Liver (tissue), 9 donors: ENCODE results near the gene JMJD4. TPM values are rescaled to one million over a fixed set of nuclear protein-coding genes. Genes with fewer than 3 reads are reported as not detected.

ENCODE experiments used
- DNase-seq: peaks from one replicate; pipeline ENCODE4 v3.0.0-alpha.2; 2017; ENCODE audit warnings: low spot score
- H3K27ac ChIP-seq, 2 donors: one replicate each; pipeline ENCODE4 v1.7.0; 2013; ENCODE audit warnings: inconsistent platforms in 2 of 2, low read length in 2 of 2, control low read depth in 1 of 2, low read depth in 1 of 2, mild to moderate bottlenecking in 1 of 2
- H3K27me3 ChIP-seq, 4 donors: one replicate each; pipeline versions ENCODE4 v1.6.1 to v1.7.0; 2013; ENCODE audit warnings: low read length in 3 of 4, inconsistent platforms in 1 of 4, mild to moderate bottlenecking in 1 of 4, moderate library complexity in 1 of 4; ENCODE audit not compliant: control insufficient read depth in 4 of 4, insufficient read depth in 4 of 4
- H3K36me3 ChIP-seq, 4 donors: one replicate each; pipeline versions ENCODE4 v1.6.1 to v1.7.0; 2013; ENCODE audit warnings: low read length in 3 of 4, mild to moderate bottlenecking in 3 of 4, low read depth in 1 of 4, moderate library complexity in 1 of 4; ENCODE audit not compliant: control insufficient read depth in 4 of 4, insufficient read depth in 3 of 4
- H3K4me1 ChIP-seq, 4 donors: one replicate each; pipeline versions ENCODE4 v1.6.1 to v1.7.0; 2013; ENCODE audit warnings: low read length in 3 of 4, mild to moderate bottlenecking in 3 of 4, moderate library complexity in 1 of 4; ENCODE audit not compliant: control insufficient read depth in 4 of 4, insufficient read depth in 4 of 4
- H3K4me3 ChIP-seq, 3 donors: one replicate each; pipeline versions ENCODE4 v1.6.1 to v1.7.0; 2013; ENCODE audit warnings: low read length in 3 of 3, control low read depth in 1 of 3, low read depth in 1 of 3, mild to moderate bottlenecking in 1 of 3
- H3K9ac ChIP-seq, 2 donors: one replicate each; pipeline ENCODE4 v1.7.0; 2013; ENCODE audit warnings: low read length in 2 of 2, mild to moderate bottlenecking in 2 of 2, moderate library complexity in 2 of 2, control low read depth in 1 of 2, low read depth in 1 of 2
- H3K9me3 ChIP-seq, 4 donors: one replicate each; pipeline versions ENCODE4 v1.6.1 to v1.7.0; 2013; ENCODE audit warnings: low read length in 3 of 4; ENCODE audit not compliant: control insufficient read depth in 4 of 4
- CTCF ChIP-seq: fragments of 150-350 bp; IDR thresholded peaks from 2 replicates; pipeline ENCODE4 v1.5.1; 2017; ENCODE audit warnings: improper control_type of control experiment, low read depth, low read length; ENCODE audit not compliant: missing input control
- EGR1 ChIP-seq, 2 donors: IDR thresholded peaks; 2 replicates each; pipeline ENCODE4 v1.6.1; 2016 to 2018; ENCODE audit warnings: antibody characterized with exemption in 2 of 2, low read depth in 2 of 2
- FOXA1 ChIP-seq: IDR thresholded peaks from 2 replicates; pipeline ENCODE4 v1.6.1; 2016; ENCODE audit warnings: antibody characterized with exemption
- FOXA2 ChIP-seq: IDR thresholded peaks from 2 replicates; pipeline ENCODE4 v1.6.1; 2016; ENCODE audit warnings: antibody characterized with exemption
- GABPA ChIP-seq, 2 donors: IDR thresholded peaks in 1 of 2; conservative IDR thresholded peaks in 1 of 2; 2 replicates each; pipeline ENCODE4 v1.6.1; 2016; ENCODE audit warnings: antibody characterized with exemption in 2 of 2, mild to moderate bottlenecking in 1 of 2, moderate library complexity in 1 of 2
- HNF4A ChIP-seq, 2 donors: conservative IDR thresholded peaks; 2 replicates each; pipeline ENCODE4 v1.6.1; 2016; ENCODE audit warnings: antibody characterized with exemption in 2 of 2, mild to moderate bottlenecking in 2 of 2
- JUND ChIP-seq, 2 donors: IDR thresholded peaks; 2 replicates each; pipeline ENCODE4 v1.6.1; 2016; ENCODE audit warnings: antibody characterized with exemption in 2 of 2
- NR2F2 ChIP-seq: IDR thresholded peaks from 2 replicates; pipeline ENCODE4 v1.6.1; 2016; ENCODE audit warnings: antibody characterized with exemption
- RAD21 ChIP-seq, 2 donors: IDR thresholded peaks; 2 replicates each; pipeline ENCODE4 v1.6.1; 2016; ENCODE audit warnings: antibody characterized with exemption in 2 of 2, mild to moderate bottlenecking in 2 of 2
- REST ChIP-seq: IDR thresholded peaks from 2 replicates; pipeline ENCODE4 v1.6.1; 2016; ENCODE audit warnings: antibody characterized with exemption, mild to moderate bottlenecking
- RXRA ChIP-seq, 2 donors: IDR thresholded peaks; 2 replicates each; pipeline ENCODE4 v1.6.1; 2017 to 2018; ENCODE audit warnings: antibody characterized with exemption in 2 of 2, mild to moderate bottlenecking in 1 of 2
- SP1 ChIP-seq: IDR thresholded peaks from 2 replicates; pipeline ENCODE4 v1.6.1; 2018; ENCODE audit warnings: antibody characterized with exemption, mild to moderate bottlenecking
- TAF1 ChIP-seq: conservative IDR thresholded peaks from 2 replicates; pipeline ENCODE4 v1.6.1; 2016; ENCODE audit warnings: antibody characterized with exemption, mild to moderate bottlenecking
- YY1 ChIP-seq: IDR thresholded peaks from 2 replicates; pipeline ENCODE4 v1.6.1; 2016; ENCODE audit warnings: antibody characterized with exemption, mild to moderate bottlenecking
- WGBS: extraction: QIAGEN DNeasy Blood & Tissue Kit; methylation state at CpG from one replicate; pipeline ENCODE4 v1.1.7; 2013; 5-methylcytosine and 5-hydroxymethylcytosine counted together
- polyA plus RNA-seq, 2 donors: library from polyadenylated mRNA; stranded (reverse) in 1 of 2; unstranded in 1 of 2; fragments of 200-250 nt in 1 of 2; fragments of >200 nt in 1 of 2; fragmentation: Nextera tagmentation in 1 of 2; extraction: Ambion mirVana in 1 of 2; gene quantifications; one replicate each; pipeline versions ENCODE4 v1.2.1 to v1.2.3, GENCODE V29; 2013 to 2015
- total RNA-seq, 2 donors: library from RNA; depleted of rRNA; stranded (reverse); fragments of >200 nt; gene quantifications; one replicate each; pipeline ENCODE4 v1.2.3, GENCODE V29; 2014
- TF ChIP-seq, protein P1 (sequence below): IDR thresholded peaks from 2 replicates; pipeline ENCODE4 v1.6.1; 2016; ENCODE audit warnings: antibody characterized with exemption
- TF ChIP-seq, protein P2 (sequence below): IDR thresholded peaks from 2 replicates; pipeline ENCODE4 v1.6.1; 2016; ENCODE audit warnings: antibody characterized with exemption
- TF ChIP-seq, protein P3 (sequence below): IDR thresholded peaks from 2 replicates; pipeline ENCODE4 v1.6.1; 2016; ENCODE audit warnings: antibody characterized with exemption
- donor health status: healthy.
- donor health status: healthy.
- donor health status: healthy.
- donor health status: healthy.
- donor health status: healthy.

JMJD4 gene
- total and polyA plus RNA-seq, 4 donors: 12.4 to 22.1 (median 14.1) TPM

DNA sequence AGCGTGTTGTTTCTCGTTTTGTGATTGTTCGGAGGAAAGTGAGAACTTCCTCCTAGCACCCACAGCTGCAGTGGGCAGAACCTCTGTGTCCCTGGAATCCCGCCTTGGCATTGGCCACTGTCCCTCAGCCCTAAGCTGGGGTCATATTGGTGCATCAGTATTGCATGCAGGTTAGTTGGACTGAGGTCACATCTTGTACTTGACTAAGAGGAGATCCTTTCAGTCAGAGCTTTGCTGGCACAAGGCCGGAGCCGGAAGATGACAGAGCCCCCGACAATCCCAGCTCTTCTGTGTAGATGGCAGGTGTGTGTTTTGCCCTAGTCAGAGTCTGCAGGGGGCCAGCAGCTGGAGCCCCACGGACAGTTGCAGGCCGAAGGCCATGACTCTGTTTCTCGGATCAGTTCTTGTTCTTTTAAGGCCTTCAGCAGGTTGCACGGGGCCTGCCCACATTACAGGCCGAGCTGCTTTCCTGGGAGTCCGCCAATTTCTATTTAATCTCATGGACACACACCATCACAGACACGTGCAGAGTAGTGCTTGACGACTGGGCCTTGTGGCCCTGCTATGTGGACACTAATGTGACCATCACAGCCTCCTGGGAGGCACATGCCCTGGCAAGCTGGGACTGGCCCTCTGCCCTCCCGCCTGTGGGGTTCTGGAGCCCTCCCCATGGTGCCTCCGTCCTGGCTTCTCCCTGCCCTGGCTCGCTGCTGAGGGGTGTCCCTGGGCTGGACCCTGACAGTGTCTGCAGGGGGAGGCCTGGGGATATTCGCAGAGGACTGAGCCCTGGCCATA is 15.0 kb upstream of the JMJD4 start:
- TF ChIP-seq NR2F2: no peak
- no peak for TF ChIP-seq GABPA (IDR thresholded peaks at IDR 0.05 in 1 of 2, conservative IDR thresholded peaks at IDR 0.05 in 1 of 2)
- no peak for TF ChIP-seq CTCF
- TF ChIP-seq, protein P1, sequence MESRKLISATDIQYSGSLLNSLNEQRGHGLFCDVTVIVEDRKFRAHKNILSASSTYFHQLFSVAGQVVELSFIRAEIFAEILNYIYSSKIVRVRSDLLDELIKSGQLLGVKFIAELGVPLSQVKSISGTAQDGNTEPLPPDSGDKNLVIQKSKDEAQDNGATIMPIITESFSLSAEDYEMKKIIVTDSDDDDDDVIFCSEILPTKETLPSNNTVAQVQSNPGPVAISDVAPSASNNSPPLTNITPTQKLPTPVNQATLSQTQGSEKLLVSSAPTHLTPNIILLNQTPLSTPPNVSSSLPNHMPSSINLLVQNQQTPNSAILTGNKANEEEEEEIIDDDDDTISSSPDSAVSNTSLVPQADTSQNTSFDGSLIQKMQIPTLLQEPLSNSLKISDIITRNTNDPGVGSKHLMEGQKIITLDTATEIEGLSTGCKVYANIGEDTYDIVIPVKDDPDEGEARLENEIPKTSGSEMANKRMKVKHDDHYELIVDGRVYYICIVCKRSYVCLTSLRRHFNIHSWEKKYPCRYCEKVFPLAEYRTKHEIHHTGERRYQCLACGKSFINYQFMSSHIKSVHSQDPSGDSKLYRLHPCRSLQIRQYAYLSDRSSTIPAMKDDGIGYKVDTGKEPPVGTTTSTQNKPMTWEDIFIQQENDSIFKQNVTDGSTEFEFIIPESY: no peak
- TF ChIP-seq, protein P2, sequence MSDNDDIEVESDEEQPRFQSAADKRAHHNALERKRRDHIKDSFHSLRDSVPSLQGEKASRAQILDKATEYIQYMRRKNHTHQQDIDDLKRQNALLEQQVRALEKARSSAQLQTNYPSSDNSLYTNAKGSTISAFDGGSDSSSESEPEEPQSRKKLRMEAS: no peak
- no peak for TF ChIP-seq FOXA2
- no peak for TF ChIP-seq FOXA1
- TF ChIP-seq REST: no peak
- no peak for TF ChIP-seq RAD21 (IDR thresholded peaks at IDR 0.05)
- TF ChIP-seq EGR1 (IDR thresholded peaks at IDR 0.05; ENCODE audit: low read depth in 2 of 2): no peak
- no peak for TF ChIP-seq RXRA (IDR thresholded peaks at IDR 0.05)
- TF ChIP-seq, protein P3, sequence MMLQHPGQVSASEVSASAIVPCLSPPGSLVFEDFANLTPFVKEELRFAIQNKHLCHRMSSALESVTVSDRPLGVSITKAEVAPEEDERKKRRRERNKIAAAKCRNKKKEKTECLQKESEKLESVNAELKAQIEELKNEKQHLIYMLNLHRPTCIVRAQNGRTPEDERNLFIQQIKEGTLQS: no peak
- no peak for TF ChIP-seq JUND (IDR thresholded peaks at IDR 0.05)
- no peak for TF ChIP-seq TAF1
- DNase-seq: no peak
- peaks cover 2 to 18% (median 6%) of the 10 kb centered on the region in 4 donors for H3K36me3 ChIP-seq
- no peak overlapping the region for H3K27ac ChIP-seq
- WGBS: 92% methylated on average over 19 of the region's 19 CpGs
- H3K4me1 ChIP-seq: peaks cover 0 to 9% (median 5%) of the 10 kb centered on the region in 4 donors
- H3K9ac ChIP-seq: no peak overlapping the region
- H3K4me3 ChIP-seq: no peak overlapping the region
- H3K27me3 ChIP-seq: no peaks in the 10 kb centered on the region
- no peaks in the 10 kb centered on the region for H3K9me3 ChIP-seq

DNA sequence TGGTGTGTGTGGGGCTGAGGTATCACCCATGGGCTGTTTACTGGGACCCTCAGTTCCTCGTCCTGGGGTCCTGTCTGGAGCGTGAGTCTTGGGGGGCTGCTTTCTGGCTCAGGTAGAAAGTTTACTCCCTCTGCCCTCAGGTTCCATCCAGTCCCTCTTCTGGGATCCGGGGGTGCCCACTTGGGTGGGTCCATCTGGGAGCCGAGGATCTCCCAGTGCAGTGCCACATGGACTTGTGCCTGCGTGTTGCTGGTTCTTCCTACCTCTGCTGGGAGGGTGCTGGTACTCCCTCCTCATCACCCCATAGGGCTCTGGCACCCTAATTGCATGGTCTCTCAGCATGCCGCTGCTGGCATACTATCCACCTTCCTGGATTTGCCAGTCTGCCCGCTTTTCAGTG is 14.1 kb upstream of the JMJD4 start:
- WGBS: 96% methylated on average over 7 of the region's 7 CpGs
- H3K27ac ChIP-seq: peak overlapping the region in 1 of 2 donors; percentile 4

More for the DNA sequence above, 14.1 kb upstream of the JMJD4 start:
- Histone ChIP-seq H3K4me1 (peaks cover 0 to 9% (median 5%) of the 10 kb centered on the region in 4 donors), H3K9me3 (no peaks in the 10 kb centered on the region), H3K36me3 (peaks cover 2 to 18% (median 6%) of the 10 kb centered on the region in 4 donors), H3K9ac (no peak overlapping the region), H3K27me3 (no peaks in the 10 kb centered on the region), H3K4me3 (no peak overlapping the region)
- TF ChIP-seq FOXA1 (no peak), RAD21 (IDR thresholded peaks at IDR 0.05) (no peak), HNF4A (conservative IDR thresholded peaks at IDR 0.05) (no peak), EGR1 (IDR thresholded peaks at IDR 0.05; ENCODE audit: low read depth in 2 of 2) (no peak), FOXA2 (no peak), RXRA (IDR thresholded peaks at IDR 0.05) (no peak), GABPA (IDR thresholded peaks at IDR 0.05 in 1 of 2, conservative IDR thresholded peaks at IDR 0.05 in 1 of 2) (no peak), YY1 (no peak), SP1 (no peak)
- TF ChIP-seq, protein P2: no peak
- no peak for DNase-seq
